22Rv1 (cell line): Measurements from ENCODE around the gene TFDP1.

Experiments used
- ZFX ChIP-seq: fragments of 450-650 bp; IDR thresholded peaks from 2 replicates; pipeline ENCODE4 v1.6.1; 2017; ENCODE audit warnings: antibody characterized with exemption, borderline replicate concordance
- TF ChIP-seq, protein P1 (sequence below): fragments of 450-650 bp; IDR thresholded peaks from 2 replicates; pipeline ENCODE4 v1.5.1; 2017; ENCODE audit warnings: mild to moderate bottlenecking

DNA sequence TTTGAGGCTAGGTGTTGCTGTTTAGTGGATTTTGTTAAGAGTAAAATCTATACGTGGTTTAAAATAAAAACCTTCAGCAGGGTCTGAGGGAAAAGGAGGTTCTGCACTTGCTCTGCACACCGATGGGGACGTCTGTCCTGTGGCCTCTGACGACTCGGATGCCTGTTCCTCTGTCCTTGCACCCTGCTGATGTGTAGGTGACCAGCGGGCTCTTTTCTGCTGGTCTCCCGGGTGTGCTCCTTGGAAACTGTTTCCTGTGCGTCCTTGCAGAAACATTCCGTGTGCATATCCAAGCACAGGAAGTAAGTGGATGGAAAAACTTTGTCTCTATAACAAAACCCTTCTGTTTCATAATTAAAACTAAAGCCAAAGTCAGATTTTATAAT is 69.6 kb downstream of the TFDP1 start:
- TF ChIP-seq, protein P1, sequence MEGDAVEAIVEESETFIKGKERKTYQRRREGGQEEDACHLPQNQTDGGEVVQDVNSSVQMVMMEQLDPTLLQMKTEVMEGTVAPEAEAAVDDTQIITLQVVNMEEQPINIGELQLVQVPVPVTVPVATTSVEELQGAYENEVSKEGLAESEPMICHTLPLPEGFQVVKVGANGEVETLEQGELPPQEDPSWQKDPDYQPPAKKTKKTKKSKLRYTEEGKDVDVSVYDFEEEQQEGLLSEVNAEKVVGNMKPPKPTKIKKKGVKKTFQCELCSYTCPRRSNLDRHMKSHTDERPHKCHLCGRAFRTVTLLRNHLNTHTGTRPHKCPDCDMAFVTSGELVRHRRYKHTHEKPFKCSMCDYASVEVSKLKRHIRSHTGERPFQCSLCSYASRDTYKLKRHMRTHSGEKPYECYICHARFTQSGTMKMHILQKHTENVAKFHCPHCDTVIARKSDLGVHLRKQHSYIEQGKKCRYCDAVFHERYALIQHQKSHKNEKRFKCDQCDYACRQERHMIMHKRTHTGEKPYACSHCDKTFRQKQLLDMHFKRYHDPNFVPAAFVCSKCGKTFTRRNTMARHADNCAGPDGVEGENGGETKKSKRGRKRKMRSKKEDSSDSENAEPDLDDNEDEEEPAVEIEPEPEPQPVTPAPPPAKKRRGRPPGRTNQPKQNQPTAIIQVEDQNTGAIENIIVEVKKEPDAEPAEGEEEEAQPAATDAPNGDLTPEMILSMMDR, result no peak
- TF ChIP-seq ZFX, result no peak
